Tibial artery (tissue), 4 donors: Measurements from ENCODE around the gene TPST1.

Source experiments
- DNase-seq, 2 donors: peaks; one replicate each; pipeline ENCODE4 v3.0.0-alpha.2; 2019
- H3K27ac ChIP-seq, 2 donors: fragments of 200-600 bp; sonication (generic) in 1 of 2; 1 replicate in 1 of 2; 2 replicates in 1 of 2; pipeline ENCODE4 v1.5.1; 2018 to 2019; ENCODE audit warnings: mild to moderate bottlenecking in 1 of 2
- H3K27me3 ChIP-seq, 2 donors: fragments of 200-600 bp; sonication (generic) in 1 of 2; one replicate each; pipeline versions ENCODE4 v1.5.1 to v1.6.0; 2016 to 2019
- H3K36me3 ChIP-seq, 3 donors: fragments of 200-600 bp; sonication (generic) in 2 of 3; one replicate each; pipeline ENCODE4 v1.5.1; 2016 to 2019; ENCODE audit warnings: mild to moderate bottlenecking in 2 of 3
- H3K4me1 ChIP-seq, 4 donors: fragments of 200-600 bp; sonication (generic) in 2 of 4; 1 replicate in 3 of 4; 2 replicates in 1 of 4; pipeline ENCODE4 v1.5.1; 2016 to 2019
- H3K4me3 ChIP-seq, 2 donors: fragments of 200-600 bp; sonication (generic) in 1 of 2; 1 replicate in 1 of 2; 2 replicates in 1 of 2; pipeline ENCODE4 v1.5.1; 2018 to 2019; ENCODE audit warnings: mild to moderate bottlenecking in 2 of 2
- H3K9me3 ChIP-seq, 3 donors: fragments of 200-600 bp; sonication (generic) in 1 of 3; one replicate each; pipeline ENCODE4 v1.5.1; 2016 to 2019
- CTCF ChIP-seq, 2 experiments: fragments of 200-600 bp in 1 of 2; fragments of 450-650 bp in 1 of 2; IDR thresholded peaks; one replicate each; pipeline ENCODE4 v1.5.1; 2017 to 2019; ENCODE audit warnings: antibody characterized with exemption in 2 of 2, mild to moderate bottlenecking in 1 of 2, moderate library complexity in 1 of 2
- intact Hi-C: fragments of 100-400 bp; cut with DNase I; formaldehyde crosslinking; loops from one replicate; pipeline ENCODE4 v1.15.0; 2023; ENCODE audit warnings: low total_unique reads

Gene TPST1

GRCh38 chr7:66236713-66237303 lies 31.7 kb downstream of the TPST1 start:
- Histone ChIP-seq H3K27me3 (no peaks in the 10 kb centered on the region), H3K27ac (no peak overlapping the region), H3K4me1 (peaks cover 0 to 11% (median 0%) of the 10 kb centered on the region in 4 donors), H3K4me3 (no peak overlapping the region), H3K36me3 (no peaks in the 10 kb centered on the region), H3K9me3 (no peaks in the 10 kb centered on the region)
- TF ChIP-seq CTCF (IDR thresholded peaks at IDR 0.05): no peak
- intact Hi-C loops: no loop called here
- no peak for DNase-seq

- H3K27me3 ChIP-seq: no peaks in the 10 kb centered on the region
- H3K9me3 ChIP-seq: no peaks in the 10 kb centered on the region
- no peak overlapping the region for H3K27ac ChIP-seq
- no peak for TF ChIP-seq CTCF (IDR thresholded peaks at IDR 0.05)
- H3K4me3 ChIP-seq: no peak overlapping the region
- H3K4me1 ChIP-seq: peaks cover 0 to 11% (median 0%) of the 10 kb centered on the region in 4 donors
- no peaks in the 10 kb centered on the region for H3K36me3 ChIP-seq
- intact Hi-C loops: no loop called here
- DNase-seq: no peak
Measured at GRCh38 chr7:66237906-66238772, 33.0 kb downstream of the TPST1 start.

- Histone ChIP-seq H3K4me3 (no peak overlapping the region), H3K4me1 (peaks cover 0 to 11% (median 0%) of the 10 kb centered on the region in 4 donors), H3K27me3 (no peaks in the 10 kb centered on the region), H3K27ac (no peak overlapping the region), H3K9me3 (no peaks in the 10 kb centered on the region), H3K36me3 (no peaks in the 10 kb centered on the region)
- no peak for DNase-seq
- no peak for TF ChIP-seq CTCF (IDR thresholded peaks at IDR 0.05)
- intact Hi-C loops: no loop called here
Measured at GRCh38 chr7:66238773-66239466, 33.8 kb downstream of the TPST1 start.

- H3K4me3 ChIP-seq: no peak overlapping the region
- DNase-seq: no peak
- H3K9me3 ChIP-seq: no peaks in the 10 kb centered on the region
- no peak for TF ChIP-seq CTCF (IDR thresholded peaks at IDR 0.05)
- H3K4me1 ChIP-seq: peaks cover 0 to 11% (median 0%) of the 10 kb centered on the region in 4 donors
- no peaks in the 10 kb centered on the region for H3K27me3 ChIP-seq
- H3K36me3 ChIP-seq: no peaks in the 10 kb centered on the region
- intact Hi-C loops: no loop called here
- H3K27ac ChIP-seq: no peak overlapping the region
Measured at GRCh38 chr7:66239467-66239856, 34.3 kb downstream of the TPST1 start.

- intact Hi-C loops: no loop called here
- H3K27ac ChIP-seq: no peak overlapping the region
Measured at GRCh38 chr7:66245008-66245407, 39.9 kb downstream of the TPST1 start.

More at GRCh38 chr7:66245008-66245407, 39.9 kb downstream of the TPST1 start:
- TF ChIP-seq CTCF (IDR thresholded peaks at IDR 0.05): no peak
- H3K36me3 ChIP-seq: peaks cover 0 to 7% (median 0%) of the 10 kb centered on the region in 3 donors
- H3K4me1 ChIP-seq: peaks cover 0 to 5% (median 0%) of the 10 kb centered on the region in 4 donors
- no peak for DNase-seq
- no peak overlapping the region for H3K4me3 ChIP-seq
- H3K27me3 ChIP-seq: no peaks in the 10 kb centered on the region
- no peaks in the 10 kb centered on the region for H3K9me3 ChIP-seq
